HUDEP-2 (cell line): Measurements from ENCODE around the gene CACTIN.
"Not testable (repeated sequence)": the region's sequence is repeated elsewhere in the genome, so short reads cannot be mapped to it uniquely, and the experiment has no call there.

Source experiments
- DNase-seq, 76 experiments: peaks; one replicate each; lab custom pipeline; 2025; ENCODE audit not compliant: unreplicated experiment in 76 of 76; lab: John Stamatoyannopoulos, UW

The CACTIN gene

GRCh38 chr19:3626473-3627350 is at the start of gene CACTIN:
CACTIN (minus strand) TSS chr19:3626790; CDS start chr19:3626762, 28 bp downstream.
- DNase-seq, result peak; percentile 80 to 100 (median 99)

- no peak for DNase-seq
Observed at GRCh38 chr19:3674784-3675543, 48.4 kb upstream of the CACTIN start.

GRCh38 chr19:3673506-3674439 is 47.2 kb upstream of the CACTIN start:
- no peak for DNase-seq

- DNase-seq, result no peak
Observed at GRCh38 chr19:3672993-3673392, 46.4 kb upstream of the CACTIN start.

- no peak for DNase-seq
Observed at GRCh38 chr19:3672575-3672948, 46.0 kb upstream of the CACTIN start.

GRCh38 chr19:3671680-3672574 is 45.3 kb upstream of the CACTIN start:
- DNase-seq, result no peak

GRCh38 chr19:3670796-3671679 is 44.4 kb upstream of the CACTIN start:
- DNase-seq, result no peak

- DNase-seq, result no peak
Observed at GRCh38 chr19:3669947-3670795, 43.6 kb upstream of the CACTIN start.

GRCh38 chr19:3669082-3669946 is 42.7 kb upstream of the CACTIN start:
- no peak for DNase-seq

GRCh38 chr19:3668331-3669081 is 41.9 kb upstream of the CACTIN start:
- DNase-seq, result no peak

- DNase-seq, result no peak
Observed at GRCh38 chr19:3667766-3668165, 41.2 kb upstream of the CACTIN start.

GRCh38 chr19:3667037-3667638 is 40.5 kb upstream of the CACTIN start:
- no peak for DNase-seq

- not testable (repeated sequence) for DNase-seq
Observed at GRCh38 chr19:3666545-3666856, 39.9 kb upstream of the CACTIN start.

GRCh38 chr19:3665681-3666544 is 39.3 kb upstream of the CACTIN start:
- DNase-seq, result peak in 52 of 76 experiments; percentile 8 to 74 (median 46)
